IPS-20b (cell line): Measurements from ENCODE around the gene SRI.
A peak's percentile ranks its signal among the peaks of the same experiment; 100 is the strongest.

Source experiments
- H3K27ac ChIP-seq: one replicate; pipeline ENCODE4 v1.5.1; 2013; ENCODE audit warnings: low read length
- H3K27me3 ChIP-seq: 2 replicates; pipeline ENCODE4 v1.6.1; 2013; ENCODE audit warnings: mild to moderate bottlenecking, low read length, inconsistent platforms; ENCODE audit not compliant: insufficient read depth
- H3K36me3 ChIP-seq: 2 replicates; pipeline ENCODE4 v1.6.1; 2013; ENCODE audit warnings: low read depth, mild to moderate bottlenecking, inconsistent platforms, low read length, moderate library complexity; ENCODE audit not compliant: insufficient read depth
- H3K4me1 ChIP-seq: 2 replicates; pipeline ENCODE4 v1.6.1; 2013; ENCODE audit warnings: mild to moderate bottlenecking, control low read depth, inconsistent platforms, low read length, moderate library complexity; ENCODE audit not compliant: insufficient read depth
- H3K4me3 ChIP-seq: 2 replicates; pipeline ENCODE4 v1.5.1; 2013; ENCODE audit warnings: mild to moderate bottlenecking, low read length, inconsistent platforms
- H3K9ac ChIP-seq: 2 replicates; pipeline ENCODE4 v1.6.1; 2013; ENCODE audit warnings: low read depth, mild to moderate bottlenecking, inconsistent platforms, low read length, moderate library complexity
- H3K9me3 ChIP-seq: 2 replicates; pipeline ENCODE4 v1.6.1; 2013; ENCODE audit warnings: mild to moderate bottlenecking, low read depth, low read length, inconsistent platforms; ENCODE audit not compliant: insufficient read depth

Gene SRI

GRCh38 chr7:88223265-88223664 lies 3.4 kb upstream of the SRI start:
- Histone ChIP-seq H3K36me3 (no peaks in the 10 kb centered on the region), H3K27ac (no peak overlapping the region), H3K4me1 (peaks cover 10% of the 10 kb centered on the region; the same call in 1 of the 2 replicates), H3K4me3 (no peak overlapping the region), H3K27me3 (no peaks in the 10 kb centered on the region), H3K9me3 (no peaks in the 10 kb centered on the region), H3K9ac (no peak overlapping the region)

GRCh38 chr7:88218836-88219605 lies 817 bp downstream of the SRI start:
- Histone ChIP-seq H3K36me3 (peaks cover 27% of the 10 kb centered on the region; the same call in 1 of the 2 replicates), H3K9me3 (no peaks in the 10 kb centered on the region), H3K27me3 (no peaks in the 10 kb centered on the region), H3K4me1 (peaks cover 26% of the 10 kb centered on the region), H3K27ac (no peak overlapping the region), H3K9ac (peak overlapping the region; percentile 93), H3K4me3 (peak overlapping the region; percentile 75)

- Histone ChIP-seq H3K4me1 (peaks cover 26% of the 10 kb centered on the region), H3K27ac (peak overlapping the region; percentile 45), H3K36me3 (peaks cover 34% of the 10 kb centered on the region), H3K9ac (peak overlapping the region; percentile 93; the same call in 1 of the 2 replicates), H3K27me3 (no peaks in the 10 kb centered on the region), H3K9me3 (no peaks in the 10 kb centered on the region), H3K4me3 (peak overlapping the region; percentile 75)
Measured at GRCh38 chr7:88218429-88218745, 1.5 kb downstream of the SRI start.

GRCh38 chr7:88217675-88218428 lies 2.0 kb downstream of the SRI start:
- peaks cover 26% of the 10 kb centered on the region for H3K4me1 ChIP-seq
- H3K4me3 ChIP-seq: peak overlapping the region; percentile 75
- peaks cover 39% of the 10 kb centered on the region for H3K36me3 ChIP-seq
- H3K9me3 ChIP-seq: no peaks in the 10 kb centered on the region
- H3K27ac ChIP-seq: peak overlapping the region; percentile 45
- peak overlapping the region; percentile 93; the same call in 1 of the 2 replicates for H3K9ac ChIP-seq
- H3K27me3 ChIP-seq: no peaks in the 10 kb centered on the region

GRCh38 chr7:88216276-88216675 lies 3.6 kb downstream of the SRI start:
- H3K36me3 ChIP-seq: peaks cover 54% of the 10 kb centered on the region

GRCh38 chr7:88215295-88215694 lies 4.5 kb downstream of the SRI start:
- no peak overlapping the region for H3K4me3 ChIP-seq
- H3K27ac ChIP-seq: no peak overlapping the region
- H3K36me3 ChIP-seq: peaks cover 60% of the 10 kb centered on the region
- no peaks in the 10 kb centered on the region for H3K9me3 ChIP-seq
- peaks cover 20% of the 10 kb centered on the region for H3K4me1 ChIP-seq
- no peaks in the 10 kb centered on the region for H3K27me3 ChIP-seq
- H3K9ac ChIP-seq: 0 out of 2 replicates have a peak overlapping the region, but pooled peaks have one; percentile 5

More at GRCh38 chr7:88216276-88216675, 3.6 kb downstream of the SRI start:
- Histone ChIP-seq H3K9me3 (no peaks in the 10 kb centered on the region), H3K9ac (no peak overlapping the region), H3K27me3 (no peaks in the 10 kb centered on the region), H3K4me1 (peaks cover 26% of the 10 kb centered on the region), H3K4me3 (no peak overlapping the region), H3K27ac (no peak overlapping the region)

GRCh38 chr7:88214456-88214855 lies 5.4 kb downstream of the SRI start:
- no peaks in the 10 kb centered on the region for H3K27me3 ChIP-seq

GRCh38 chr7:88212918-88213317 lies 6.9 kb downstream of the SRI start:
- H3K4me1 ChIP-seq: peaks cover 12% of the 10 kb centered on the region
- H3K27me3 ChIP-seq: no peaks in the 10 kb centered on the region
- peaks cover 83% of the 10 kb centered on the region for H3K36me3 ChIP-seq

More at GRCh38 chr7:88214456-88214855, 5.4 kb downstream of the SRI start:
- no peak overlapping the region for H3K4me3 ChIP-seq
- H3K36me3 ChIP-seq: peaks cover 67% of the 10 kb centered on the region
- no peak overlapping the region for H3K9ac ChIP-seq
- H3K4me1 ChIP-seq: peaks cover 20% of the 10 kb centered on the region
- no peak overlapping the region for H3K27ac ChIP-seq
- no peaks in the 10 kb centered on the region for H3K9me3 ChIP-seq

GRCh38 chr7:88208521-88208920 lies 11.3 kb downstream of the SRI start:
- no peaks in the 10 kb centered on the region; the same call in 1 of the 2 replicates for H3K4me1 ChIP-seq
- no peaks in the 10 kb centered on the region for H3K27me3 ChIP-seq
- H3K4me3 ChIP-seq: no peak overlapping the region
- peaks cover 94% of the 10 kb centered on the region for H3K36me3 ChIP-seq
- H3K27ac ChIP-seq: no peak overlapping the region
- H3K9ac ChIP-seq: no peak overlapping the region
- H3K9me3 ChIP-seq: no peaks in the 10 kb centered on the region

More at GRCh38 chr7:88212918-88213317, 6.9 kb downstream of the SRI start:
- Histone ChIP-seq H3K9me3 (no peaks in the 10 kb centered on the region), H3K4me3 (no peak overlapping the region), H3K9ac (no peak overlapping the region), H3K27ac (no peak overlapping the region)

- Histone ChIP-seq H3K4me3 (no peak overlapping the region), H3K36me3 (peaks cover 80% of the 10 kb centered on the region), H3K9ac (no peak overlapping the region), H3K9me3 (no peaks in the 10 kb centered on the region), H3K27ac (no peak overlapping the region), H3K4me1 (peaks cover 11% of the 10 kb centered on the region), H3K27me3 (no peaks in the 10 kb centered on the region)
Measured at GRCh38 chr7:88206254-88206653, 13.6 kb downstream of the SRI start.

GRCh38 chr7:88205179-88205578 lies 14.7 kb downstream of the SRI start:
- no peak overlapping the region for H3K4me3 ChIP-seq
- H3K27me3 ChIP-seq: no peaks in the 10 kb centered on the region
- H3K9me3 ChIP-seq: no peaks in the 10 kb centered on the region
- no peak overlapping the region for H3K27ac ChIP-seq
- H3K4me1 ChIP-seq: peaks cover 20% of the 10 kb centered on the region
- H3K9ac ChIP-seq: no peak overlapping the region
- H3K36me3 ChIP-seq: peaks cover 73% of the 10 kb centered on the region
